NCI-H2227 treated with DMSO at 0.1 percent for 48 hours (cell line): ENCODE data around the gene MRPL24.

Experiments used
- DNase-seq: peaks from one replicate; lab custom pipeline; 2025; lab: John Stamatoyannopoulos, UW

The MRPL24 gene

GRCh38 chr1:156709757-156710489 is 31.0 kb downstream of the MRPL24 start:
- peak; percentile 21 for DNase-seq

- no peak for DNase-seq
These were observed 31.9 kb downstream of the MRPL24 start for GRCh38 chr1:156709031-156709430.

- no peak for DNase-seq
These were observed 32.6 kb downstream of the MRPL24 start for GRCh38 chr1:156708218-156708661.

GRCh38 chr1:156707417-156708217 is 33.3 kb downstream of the MRPL24 start:
- DNase-seq: no peak

- peak; percentile 61 for DNase-seq
These were observed 34.1 kb downstream of the MRPL24 start for GRCh38 chr1:156706657-156707416.

GRCh38 chr1:156705918-156706656 is 34.8 kb downstream of the MRPL24 start:
- peak; percentile 74 for DNase-seq

- DNase-seq: peak; percentile 70
These were observed 35.5 kb downstream of the MRPL24 start, which contains the start of gene CRABP2 for GRCh38 chr1:156705321-156705917. TSS of gene CRABP2 (minus strand) at chr1:156705583. CDS start at chr1:156705446, 137 bp downstream.

- DNase-seq: no peak
These were observed 36.0 kb downstream of the MRPL24 start for GRCh38 chr1:156704930-156705320.

- no peak for DNase-seq
These were observed 36.6 kb downstream of the MRPL24 start for GRCh38 chr1:156704166-156704711.

GRCh38 chr1:156703741-156704140 is 37.1 kb downstream of the MRPL24 start:
- DNase-seq: no peak

- no peak for DNase-seq
These were observed 37.6 kb downstream of the MRPL24 start for GRCh38 chr1:156703336-156703735.

GRCh38 chr1:156700736-156701531 is 40.0 kb downstream of the MRPL24 start:
- no peak for DNase-seq

GRCh38 chr1:156698995-156699394 is 41.9 kb downstream of the MRPL24 start:
- no peak for DNase-seq

- DNase-seq: no peak
These were observed 43.4 kb downstream of the MRPL24 start for GRCh38 chr1:156697481-156697880.

GRCh38 chr1:156696755-156697154 is 44.1 kb downstream of the MRPL24 start:
- no peak for DNase-seq

- DNase-seq: no peak
These were observed 46.3 kb downstream of the MRPL24 start for GRCh38 chr1:156694690-156694962.

GRCh38 chr1:156693848-156694689 is 46.8 kb downstream of the MRPL24 start:
- DNase-seq: no peak

GRCh38 chr1:156692925-156693847 is 47.7 kb downstream of the MRPL24 start:
- peak; percentile 82 for DNase-seq
